ENCODE data around the gene TEAD2. TPM values are rescaled to one million over a fixed set of nuclear protein-coding genes. Genes with fewer than 3 reads are reported as not detected.
A peak's percentile ranks its signal among the peaks of the same experiment; 100 is the strongest.

Gene TEAD2
- total and polyA plus RNA-seq, 2 donors from 2014 or later: 15.7 to 30.2 TPM

DNA sequence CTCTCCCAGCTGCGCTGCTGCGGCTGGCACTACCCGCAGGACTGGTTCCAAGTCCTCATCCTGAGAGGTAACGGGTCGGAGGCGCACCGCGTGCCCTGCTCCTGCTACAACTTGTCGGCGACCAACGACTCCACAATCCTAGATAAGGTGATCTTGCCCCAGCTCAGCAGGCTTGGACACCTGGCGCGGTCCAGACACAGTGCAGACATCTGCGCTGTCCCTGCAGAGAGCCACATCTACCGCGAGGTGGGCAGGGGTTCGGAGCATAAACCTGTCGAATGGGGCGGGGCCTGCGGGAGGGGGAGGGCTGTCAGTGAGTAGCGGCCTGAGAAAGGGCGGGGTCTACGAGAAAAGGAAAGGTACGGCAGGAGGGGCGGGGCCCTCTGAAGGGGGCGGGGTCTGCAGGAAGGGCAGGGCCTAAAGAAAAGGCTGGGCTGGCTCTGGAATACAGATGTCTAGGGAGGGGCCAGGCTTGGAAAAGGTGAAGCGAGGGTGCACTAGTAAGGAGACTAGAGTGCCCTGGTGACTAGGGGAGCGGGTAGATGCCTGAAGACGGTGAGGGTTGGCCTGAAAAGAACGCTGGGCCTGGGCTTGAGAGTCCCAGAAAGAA lies 23.4 kb downstream of the TEAD2 start:
- FAIRE-seq (no peak), DNase-seq (peak; percentile 94 to 97 (median 95))
- Histone ChIP-seq H3K27ac (ENCODE audit: low read depth in 2 of 2, low read length in 2 of 2) (peak overlapping the region; percentile 38 to 82), H3K27me3 (ENCODE audit: control insufficient read depth, insufficient read depth, low read length) (no peaks in the 10 kb centered on the region), H3K9me3 (ENCODE audit: control insufficient read depth in 2 of 3, insufficient read depth in 1 of 3, low read length in 3 of 3) (no peaks in the 10 kb centered on the region), H3K9ac (ENCODE audit: low read length in 3 of 3) (peak overlapping the region in 1 of 3 donors; percentile 14), H3K4me3 (ENCODE audit: low read length in 3 of 3) (peak overlapping the region; percentile 36 to 59 (median 40)), H3K36me3 (ENCODE audit: control insufficient read depth in 2 of 3, insufficient read depth in 3 of 3, low read length in 3 of 3) (peaks cover 0 to 6% (median 4%) of the 10 kb centered on the region in 3 donors), H3K4me1 (ENCODE audit: control insufficient read depth in 2 of 3, insufficient read depth in 2 of 3, low read depth in 1 of 3, low read length in 3 of 3) (peaks cover 0 to 14% (median 0%) of the 10 kb centered on the region in 3 donors)
- intact Hi-C loops (cut with DNase I): no loop called here
- TF ChIP-seq, protein P1, sequence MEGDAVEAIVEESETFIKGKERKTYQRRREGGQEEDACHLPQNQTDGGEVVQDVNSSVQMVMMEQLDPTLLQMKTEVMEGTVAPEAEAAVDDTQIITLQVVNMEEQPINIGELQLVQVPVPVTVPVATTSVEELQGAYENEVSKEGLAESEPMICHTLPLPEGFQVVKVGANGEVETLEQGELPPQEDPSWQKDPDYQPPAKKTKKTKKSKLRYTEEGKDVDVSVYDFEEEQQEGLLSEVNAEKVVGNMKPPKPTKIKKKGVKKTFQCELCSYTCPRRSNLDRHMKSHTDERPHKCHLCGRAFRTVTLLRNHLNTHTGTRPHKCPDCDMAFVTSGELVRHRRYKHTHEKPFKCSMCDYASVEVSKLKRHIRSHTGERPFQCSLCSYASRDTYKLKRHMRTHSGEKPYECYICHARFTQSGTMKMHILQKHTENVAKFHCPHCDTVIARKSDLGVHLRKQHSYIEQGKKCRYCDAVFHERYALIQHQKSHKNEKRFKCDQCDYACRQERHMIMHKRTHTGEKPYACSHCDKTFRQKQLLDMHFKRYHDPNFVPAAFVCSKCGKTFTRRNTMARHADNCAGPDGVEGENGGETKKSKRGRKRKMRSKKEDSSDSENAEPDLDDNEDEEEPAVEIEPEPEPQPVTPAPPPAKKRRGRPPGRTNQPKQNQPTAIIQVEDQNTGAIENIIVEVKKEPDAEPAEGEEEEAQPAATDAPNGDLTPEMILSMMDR (IDR thresholded peaks at IDR 0.05; ENCODE audit: borderline replicate concordance, extremely low read depth, insufficient read depth): no peak

DNA sequence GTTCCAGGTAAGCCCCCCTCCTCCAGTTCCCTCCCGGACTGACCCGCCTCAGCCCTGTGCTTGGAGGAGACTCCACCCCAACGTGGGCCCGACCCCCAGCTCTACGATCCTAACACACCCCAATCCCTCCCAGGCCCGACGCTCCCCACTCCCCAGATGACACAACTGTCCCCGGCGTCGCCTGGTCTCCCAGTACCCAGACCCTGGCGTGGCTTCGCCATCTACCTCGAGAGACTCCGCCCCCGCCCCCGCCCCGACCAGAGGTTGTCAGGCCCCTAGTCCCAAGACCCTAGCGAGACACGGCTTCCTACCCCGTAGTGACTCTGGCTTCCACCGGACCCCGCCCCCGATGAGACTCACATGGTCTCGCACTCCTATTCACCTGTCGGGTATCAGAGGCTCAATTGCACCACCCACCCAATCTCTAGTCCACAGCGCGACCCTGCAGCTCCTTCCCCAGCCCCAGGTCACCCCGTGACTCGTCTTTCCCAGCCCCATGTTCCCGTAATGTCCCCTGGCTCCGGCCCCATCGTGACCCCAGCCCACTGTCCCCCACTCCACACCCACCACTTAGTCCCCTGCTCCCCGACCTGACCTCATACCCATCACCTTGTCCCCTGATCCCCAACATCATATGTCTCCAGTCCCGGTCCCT lies 24.1 kb downstream of the TEAD2 start:
- intact Hi-C loops (cut with DNase I): no loop called here
- Histone ChIP-seq H3K9ac (ENCODE audit: low read length in 3 of 3) (no peak overlapping the region), H3K27me3 (ENCODE audit: control insufficient read depth, insufficient read depth, low read length) (no peaks in the 10 kb centered on the region), H3K9me3 (ENCODE audit: control insufficient read depth in 2 of 3, insufficient read depth in 1 of 3, low read length in 3 of 3) (no peaks in the 10 kb centered on the region), H3K4me1 (ENCODE audit: control insufficient read depth in 2 of 3, insufficient read depth in 2 of 3, low read depth in 1 of 3, low read length in 3 of 3) (peaks cover 0 to 14% (median 0%) of the 10 kb centered on the region in 3 donors), H3K36me3 (ENCODE audit: control insufficient read depth in 2 of 3, insufficient read depth in 3 of 3, low read length in 3 of 3) (peaks cover 0 to 6% (median 4%) of the 10 kb centered on the region in 3 donors), H3K27ac (ENCODE audit: low read depth in 2 of 2, low read length in 2 of 2) (no peak overlapping the region), H3K4me3 (ENCODE audit: low read length in 3 of 3) (peak overlapping the region in 2 of 3 donors; percentile 40 to 50)
- TF ChIP-seq, protein P1 (IDR thresholded peaks at IDR 0.05; ENCODE audit: borderline replicate concordance, extremely low read depth, insufficient read depth): no peak
- FAIRE-seq: no peak
- peak; percentile 42 to 83 (median 48) for DNase-seq

DNA sequence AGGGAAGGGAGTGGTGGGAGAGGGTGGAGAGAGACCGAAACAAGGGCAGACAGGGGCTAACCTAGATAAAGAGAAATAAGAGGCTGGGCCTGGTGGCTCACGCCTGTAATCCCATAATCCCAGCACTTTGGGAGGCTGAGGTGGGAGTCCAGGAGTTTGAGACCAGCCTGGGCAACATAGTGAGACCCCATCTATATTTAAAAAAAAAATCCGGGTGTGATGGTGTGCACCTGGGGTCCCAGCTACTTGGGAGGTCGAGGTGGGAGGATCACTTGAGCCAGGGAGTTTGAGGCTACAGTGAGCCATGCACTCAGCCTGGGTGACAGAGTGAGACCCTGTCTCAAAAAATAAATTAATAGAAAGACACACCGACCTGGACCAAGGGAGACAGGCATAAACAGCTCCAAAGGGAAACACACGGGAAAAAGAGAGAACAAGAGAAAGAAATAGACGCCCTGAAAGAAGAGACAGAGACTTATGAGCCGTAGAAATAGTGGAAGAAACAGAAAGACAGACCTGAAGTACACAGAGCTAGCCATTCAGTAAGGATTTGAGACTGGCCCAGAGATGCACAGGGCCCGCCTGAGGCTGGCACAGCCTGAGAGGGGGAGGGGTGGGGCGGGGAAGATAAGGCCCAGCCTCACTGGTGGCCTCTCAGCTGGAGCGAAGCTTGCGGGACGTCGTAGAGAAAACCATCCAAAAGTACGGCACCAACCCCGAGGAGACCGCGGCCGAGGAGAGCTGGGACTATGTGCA lies 24.8 kb downstream of the TEAD2 start:
- TF ChIP-seq, protein P1 (IDR thresholded peaks at IDR 0.05; ENCODE audit: borderline replicate concordance, extremely low read depth, insufficient read depth): no peak
- Histone ChIP-seq H3K9ac (ENCODE audit: low read length in 3 of 3) (no peak overlapping the region), H3K9me3 (ENCODE audit: control insufficient read depth in 2 of 3, insufficient read depth in 1 of 3, low read length in 3 of 3) (no peaks in the 10 kb centered on the region), H3K36me3 (ENCODE audit: control insufficient read depth in 2 of 3, insufficient read depth in 3 of 3, low read length in 3 of 3) (peaks cover 0 to 4% (median 0%) of the 10 kb centered on the region in 3 donors), H3K4me1 (ENCODE audit: control insufficient read depth in 2 of 3, insufficient read depth in 2 of 3, low read depth in 1 of 3, low read length in 3 of 3) (peaks cover 0 to 14% (median 0%) of the 10 kb centered on the region in 3 donors), H3K27me3 (ENCODE audit: control insufficient read depth, insufficient read depth, low read length) (no peaks in the 10 kb centered on the region), H3K27ac (ENCODE audit: low read depth in 2 of 2, low read length in 2 of 2) (no peak overlapping the region), H3K4me3 (ENCODE audit: low read length in 3 of 3) (no peak overlapping the region)
- DNase-seq (peak in 3 of 5 donors; percentile 4 to 31 (median 26)), FAIRE-seq (no peak)
- intact Hi-C loops (cut with DNase I): no loop called here
